Coronary artery (tissue), 2 donors: ENCODE measurements around the gene TTC28.

Experiments used
- DNase-seq: peaks from one replicate; pipeline ENCODE4 v3.0.0-alpha.2; 2017; ENCODE audit warnings: low spot score
- H3K27ac ChIP-seq, 2 donors: fragments of 200-600 bp; sonication (generic); one replicate each; pipeline ENCODE4 v1.5.1; 2016 to 2019
- H3K4me3 ChIP-seq: fragments of 200-600 bp; sonication (generic); 2 replicates; pipeline ENCODE4 v1.5.1; 2016; ENCODE audit warnings: mild to moderate bottlenecking, moderate library complexity
- TF ChIP-seq, protein P1 (sequence below): fragments of 200-600 bp; sonication (generic); IDR thresholded peaks from one replicate; pipeline ENCODE4 v1.5.1; 2019; ENCODE audit warnings: antibody characterized with exemption

Gene TTC28

DNA sequence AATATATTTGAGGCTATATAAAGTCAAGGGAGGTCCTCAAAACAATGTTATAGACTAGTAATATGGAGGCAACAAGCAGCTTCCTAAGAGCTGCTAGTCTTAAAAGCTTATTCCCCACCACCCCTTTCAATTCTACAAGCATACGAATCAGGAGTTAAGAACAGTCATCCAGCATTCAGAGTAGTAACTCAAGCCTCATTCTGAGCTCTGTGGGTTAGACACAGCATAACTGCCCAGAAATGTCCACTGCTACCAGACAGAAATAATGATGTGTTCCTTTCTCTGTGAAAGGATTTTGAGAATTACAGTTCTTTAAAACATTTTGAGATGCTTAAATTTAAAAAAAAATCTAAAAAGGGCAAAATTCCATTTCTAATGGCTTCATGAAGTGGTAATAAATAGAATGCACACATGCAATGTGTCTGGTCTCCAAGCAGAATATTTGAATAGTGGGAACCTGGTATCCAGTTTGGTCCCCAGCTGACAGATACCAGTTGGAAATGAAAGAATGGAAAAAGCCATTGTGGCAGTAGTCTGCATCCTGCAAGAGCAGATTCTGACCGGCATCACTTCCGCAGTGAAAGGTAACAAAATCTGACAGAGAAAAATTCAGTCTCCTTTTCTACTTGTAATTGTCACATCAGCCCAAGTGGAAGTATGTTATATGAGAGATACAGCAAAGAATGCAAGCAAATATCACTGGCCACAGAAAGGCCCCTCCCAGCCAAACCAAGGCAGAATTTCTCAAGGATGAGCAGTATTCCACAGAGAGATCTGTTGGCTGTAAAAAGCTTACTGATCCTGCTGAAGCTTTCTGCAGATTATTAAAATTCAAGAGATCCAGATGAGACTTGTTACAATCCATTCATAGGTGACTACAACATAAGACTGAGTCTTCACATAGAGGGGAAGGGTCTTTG, 449.8 kb downstream of the TTC28 start:
- Histone ChIP-seq H3K27ac (no peak overlapping the region), H3K4me3 (no peak overlapping the region)
- TF ChIP-seq, protein P1, sequence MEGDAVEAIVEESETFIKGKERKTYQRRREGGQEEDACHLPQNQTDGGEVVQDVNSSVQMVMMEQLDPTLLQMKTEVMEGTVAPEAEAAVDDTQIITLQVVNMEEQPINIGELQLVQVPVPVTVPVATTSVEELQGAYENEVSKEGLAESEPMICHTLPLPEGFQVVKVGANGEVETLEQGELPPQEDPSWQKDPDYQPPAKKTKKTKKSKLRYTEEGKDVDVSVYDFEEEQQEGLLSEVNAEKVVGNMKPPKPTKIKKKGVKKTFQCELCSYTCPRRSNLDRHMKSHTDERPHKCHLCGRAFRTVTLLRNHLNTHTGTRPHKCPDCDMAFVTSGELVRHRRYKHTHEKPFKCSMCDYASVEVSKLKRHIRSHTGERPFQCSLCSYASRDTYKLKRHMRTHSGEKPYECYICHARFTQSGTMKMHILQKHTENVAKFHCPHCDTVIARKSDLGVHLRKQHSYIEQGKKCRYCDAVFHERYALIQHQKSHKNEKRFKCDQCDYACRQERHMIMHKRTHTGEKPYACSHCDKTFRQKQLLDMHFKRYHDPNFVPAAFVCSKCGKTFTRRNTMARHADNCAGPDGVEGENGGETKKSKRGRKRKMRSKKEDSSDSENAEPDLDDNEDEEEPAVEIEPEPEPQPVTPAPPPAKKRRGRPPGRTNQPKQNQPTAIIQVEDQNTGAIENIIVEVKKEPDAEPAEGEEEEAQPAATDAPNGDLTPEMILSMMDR = no peak
- DNase-seq = no peak

DNA sequence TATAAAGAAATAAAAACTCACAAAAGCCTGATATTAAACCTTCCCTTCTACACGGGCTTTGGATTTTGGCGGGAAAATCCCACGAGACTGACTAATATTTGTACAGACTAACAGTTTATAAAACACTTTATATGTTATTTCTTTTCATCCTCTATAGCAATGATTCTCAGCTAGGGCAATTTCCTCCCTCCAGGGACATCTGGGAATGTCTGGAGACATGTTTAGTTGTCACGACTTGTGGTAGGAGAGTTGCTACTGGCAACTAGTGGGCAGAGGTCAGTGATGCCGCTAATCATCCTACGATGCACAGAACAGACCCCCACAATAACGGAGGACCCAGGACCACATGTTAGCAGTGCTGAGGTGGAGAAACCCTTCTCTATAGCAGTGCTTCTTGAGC, 455.8 kb downstream of the TTC28 start:
- no peak for DNase-seq
- TF ChIP-seq, protein P1 = no peak
- Histone ChIP-seq H3K4me3 (no peak overlapping the region), H3K27ac (no peak overlapping the region)

DNA sequence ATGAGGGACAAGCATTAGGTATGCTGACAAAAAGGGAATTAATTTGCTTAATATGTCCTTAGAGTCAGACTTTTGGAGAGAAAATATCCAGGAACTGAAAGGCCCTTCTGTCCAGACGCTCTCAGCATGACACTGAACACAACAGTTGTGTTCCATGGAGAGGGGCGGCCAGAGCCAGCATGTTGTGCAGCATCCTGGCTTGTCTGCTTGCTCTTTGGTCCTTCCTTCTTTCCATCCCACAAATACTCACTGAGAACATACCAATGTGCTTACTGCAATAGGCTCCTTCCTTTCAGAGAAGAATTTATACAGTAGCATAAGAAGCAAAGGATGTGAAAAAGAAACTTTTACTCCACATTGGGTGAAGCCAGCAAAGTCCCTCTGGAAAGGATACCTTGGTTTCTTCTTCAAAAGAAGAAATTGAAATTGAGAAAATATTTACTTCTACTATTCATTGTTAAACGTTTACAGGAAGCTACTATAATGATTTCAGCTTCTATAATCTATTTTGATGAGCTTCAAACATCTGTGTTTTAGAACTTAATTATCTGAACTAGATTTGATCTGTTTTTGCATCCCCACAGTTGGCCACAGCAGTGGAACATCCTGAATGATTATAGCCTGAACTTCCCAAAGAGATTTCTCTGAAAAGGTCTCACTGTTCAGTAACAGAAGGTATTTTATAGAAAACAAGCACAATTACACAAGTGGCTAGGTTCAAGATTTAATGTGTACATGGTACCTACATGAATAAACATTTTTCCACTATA, 456.5 kb downstream of the TTC28 start:
- no peak for DNase-seq
- TF ChIP-seq, protein P1 = no peak
- H3K4me3 ChIP-seq = no peak overlapping the region
- H3K27ac ChIP-seq = no peak overlapping the region

DNA sequence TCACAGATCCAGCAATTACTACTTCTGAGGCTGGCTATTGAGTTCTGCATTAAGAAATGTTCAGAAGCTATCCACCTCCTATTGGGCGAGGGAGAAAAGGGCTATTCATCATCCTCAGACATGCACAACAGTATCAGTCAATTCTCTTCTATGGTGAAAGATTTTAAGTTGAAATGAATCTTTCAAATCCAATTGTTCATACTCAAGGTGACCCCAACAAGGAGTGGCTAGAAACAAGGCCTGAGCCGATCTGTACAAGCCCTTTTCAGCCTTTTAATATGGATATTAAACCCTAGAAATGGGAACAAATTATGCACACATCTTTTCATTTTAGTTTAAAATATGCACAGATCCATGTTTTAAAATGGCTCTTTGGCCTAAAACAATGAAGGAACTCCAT, 457.1 kb downstream of the TTC28 start:
- no peak for DNase-seq
- Histone ChIP-seq H3K27ac (no peak overlapping the region), H3K4me3 (no peak overlapping the region)
- TF ChIP-seq, protein P1 = no peak

DNA sequence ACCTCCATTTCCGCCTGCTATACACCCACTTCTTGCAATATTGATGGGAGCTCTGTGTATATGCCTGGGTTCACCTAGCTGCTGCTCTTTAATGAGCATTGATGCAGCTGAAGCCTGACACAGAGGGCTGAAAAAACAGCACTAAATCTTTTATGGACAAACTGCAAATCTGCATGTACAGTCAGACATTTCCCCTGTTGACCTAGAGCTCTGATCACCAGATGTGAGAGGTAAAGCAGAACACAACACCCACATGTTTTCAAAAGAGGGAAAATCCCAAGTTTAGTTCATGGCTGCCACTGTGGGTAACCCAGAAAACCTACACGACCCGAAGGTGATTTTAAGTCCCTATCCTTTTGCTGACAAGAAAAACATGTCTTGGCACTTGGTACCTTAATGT, 457.6 kb downstream of the TTC28 start:
- H3K27ac ChIP-seq = no peak overlapping the region

DNA sequence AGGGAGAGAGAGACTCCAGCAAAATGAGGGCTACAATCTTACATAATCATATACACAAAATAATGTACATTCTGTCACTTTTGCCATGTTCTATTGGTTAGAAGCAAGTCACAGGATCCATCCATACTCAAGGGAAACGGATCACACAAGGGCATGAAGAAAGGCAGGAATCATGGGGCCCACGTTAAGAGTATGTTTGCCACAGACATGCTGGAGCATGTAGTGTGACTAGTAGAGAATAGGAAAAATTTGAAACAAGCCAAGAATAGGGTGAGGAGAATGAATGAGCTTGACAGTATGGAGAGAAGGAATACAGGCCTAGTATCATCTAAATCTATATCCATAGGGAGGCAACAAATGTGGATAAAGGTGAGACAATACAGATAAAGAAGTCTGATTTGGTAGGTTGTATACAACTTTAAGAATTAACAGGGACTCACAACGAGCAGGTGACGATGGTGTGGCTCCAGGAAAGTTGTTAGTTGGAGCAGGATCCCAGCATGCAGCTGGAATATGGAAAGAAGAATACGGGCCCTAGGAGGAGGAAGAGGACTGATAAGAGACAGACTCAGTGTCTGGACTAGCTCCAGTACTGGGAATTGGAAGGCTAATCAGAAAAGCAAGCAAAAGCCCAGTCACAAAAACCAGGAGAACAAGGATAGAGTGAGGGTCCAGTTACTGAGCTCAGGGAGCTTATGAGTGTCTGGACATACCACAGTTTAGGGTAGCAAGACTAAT, 458.8 kb downstream of the TTC28 start:
- no peak overlapping the region for H3K4me3 ChIP-seq
- DNase-seq = no peak
- TF ChIP-seq, protein P1 = no peak
- no peak overlapping the region for H3K27ac ChIP-seq

More for the DNA sequence above, 457.6 kb downstream of the TTC28 start:
- no peak for DNase-seq
- TF ChIP-seq, protein P1 = no peak
- H3K4me3 ChIP-seq = no peak overlapping the region
